ENCODE measurements around the gene STAT5A. TPM values are rescaled to one million over a fixed set of nuclear protein-coding genes. Genes with fewer than 3 reads are reported as not detected.

Gene STAT5A
- polyA plus RNA-seq, result not detected in 2 replicates

GRCh38 chr17:42287977-42288802, at the start of gene STAT5A:
Gene STAT5A, plus strand, starts transcription at chr17:42288498. Its CDS starts 914 bp downstream, at chr17:42289412.

GRCh38 chr17:42276359-42276608, 12.0 kb upstream of the STAT5A start, which contains the start of gene STAT5B:
Gene STAT5B, minus strand, starts transcription at chr17:42276391. Its CDS starts 44,264 bp downstream, at chr17:42232127.

Other genes with a start within 250 kb of the STAT5A start
- 0.91 and 2.4 TPM in 2 replicates for gene C17orf113, start 237.9 kb upstream of the STAT5A start, polyA plus RNA-seq
- 42.1 and 57.2 TPM in 2 replicates for gene ZNF385C, start 190.0 kb upstream of the STAT5A start, polyA plus RNA-seq
- gene DHX58, start 175.8 kb upstream of the STAT5A start, polyA plus RNA-seq, result 27.4 and 68.3 TPM in 2 replicates
- gene KAT2A, start 167.1 kb upstream of the STAT5A start, polyA plus RNA-seq, result 11.8 and 17.1 TPM in 2 replicates
- gene HSPB9, start 165.7 kb upstream of the STAT5A start, polyA plus RNA-seq, result 0.62 TPM in 1 of 2 replicates, not detected in the other
- 0.46 and 1.3 TPM in 2 replicates for gene RAB5C, start 133.5 kb upstream of the STAT5A start, polyA plus RNA-seq
- gene KCNH4, start 107.4 kb upstream of the STAT5A start, polyA plus RNA-seq, result not detected in 2 replicates
- not detected in 2 replicates for gene HCRT, start 103.0 kb upstream of the STAT5A start, polyA plus RNA-seq
- gene GHDC, start 94.0 kb upstream of the STAT5A start, polyA plus RNA-seq, result 0.25 and 1.2 TPM in 2 replicates
- gene STAT5B, start 12.1 kb upstream of the STAT5A start, polyA plus RNA-seq, result 0.52 and 2.0 TPM in 2 replicates
- 9.3 and 9.4 TPM in 2 replicates for gene STAT3, start 99.9 kb downstream of the STAT5A start, polyA plus RNA-seq
- gene CAVIN1, start 134.8 kb downstream of the STAT5A start, polyA plus RNA-seq, result 0.17 and 0.29 TPM in 2 replicates
- gene ATP6V0A1, start 170.4 kb downstream of the STAT5A start, polyA plus RNA-seq, result 279 and 330 TPM in 2 replicates
- gene NAGLU, start 247.7 kb downstream of the STAT5A start, polyA plus RNA-seq, result 0.69 TPM in 1 of 2 replicates, not detected in the other